GM12878 (cell line): Measurements from ENCODE around the gene SENP5. TPM values are rescaled to one million over a fixed set of nuclear protein-coding genes. Genes with fewer than 3 reads are reported as not detected.
A peak's percentile ranks its signal among the peaks of the same experiment; 100 is the strongest.

ENCODE experiments used
- ATAC-seq: fragments of 200-7000 bp; cut with Tn5 transposase; 3 replicates; pipeline ENCODE4 v1.9.1; 2020; ENCODE audit warnings: mild to moderate bottlenecking, moderate library complexity
- BruUV-seq: library from RNA; stranded (reverse); fragments of 400-500 nt; replicated peaks from 2 replicates; lab custom pipeline; 2021; lab: Mats Ljungman, UMichigan
- CTCF ChIA-PET: fragments of 300-600 bp; sonication (Branson Sonifier 250); formaldehyde crosslinking; extraction: SDS; loops from one replicate; lab custom pipeline; 2021; ENCODE audit warnings: inconsistent platforms; lab: Yijun Ruan, JAX
- POLR2A ChIA-PET: fragments of 350-600 bp; formaldehyde crosslinking; extraction: SDS; loops from one replicate; lab custom pipeline; 2021; ENCODE audit warnings: inconsistent platforms; lab: Charles Lee
- RAD21 ChIA-PET: fragments of 300-600 bp; sonication (Branson Sonifier 250); formaldehyde crosslinking; loops from one replicate; lab custom pipeline; 2023; ENCODE audit warnings: antibody characterized with exemption; ENCODE audit not compliant: unreplicated experiment; lab: Charles Lee
- SMC1A ChIA-PET: fragments of 300-600 bp; sonication (Branson Sonifier 250); formaldehyde crosslinking; loops from one replicate; lab custom pipeline; 2023; ENCODE audit not compliant: unreplicated experiment, uncharacterized antibody; lab: Charles Lee
- DNase-seq: peaks from one replicate; pipeline ENCODE4 v3.0.0-alpha.2; 2011; ENCODE audit warnings: low read depth, low spot score
- FAIRE-seq: peaks from 3 replicates; lab custom pipeline; 2011; peaks lifted over from hg19 to GRCh38; lab: Jason Lieb, UNC
- H2AFZ ChIP-seq: 2 replicates; pipeline ENCODE4 v1.6.0; 2011; ENCODE audit warnings: low read depth, low read length, control low read depth; ENCODE audit not compliant: control insufficient read depth
- H3K27ac ChIP-seq: 2 replicates; pipeline ENCODE4 v1.5.1; 2011; ENCODE audit warnings: control low read depth; ENCODE audit not compliant: control insufficient read depth, insufficient read depth
- H3K27me3 ChIP-seq, 2 experiments: replicated peaks in 1 of 2; 2 replicates each; pipeline versions ENCODE4 v1.6.0 to v1.6.1; 2011; ENCODE audit warnings: low read length in 1 of 2; ENCODE audit not compliant: control insufficient read depth in 2 of 2, insufficient read depth in 2 of 2
- H3K36me3 ChIP-seq, 2 experiments: 2 replicates each; pipeline ENCODE4 v1.5.1; 2011; ENCODE audit warnings: low read length in 1 of 2; ENCODE audit not compliant: control insufficient read depth in 2 of 2, insufficient read depth in 2 of 2
- H3K4me1 ChIP-seq: 2 replicates; pipeline ENCODE4 v1.6.1; 2011; ENCODE audit warnings: mild to moderate bottlenecking, low read length, moderate library complexity, mixed read lengths; ENCODE audit not compliant: control insufficient read depth, insufficient read depth
- H3K4me2 ChIP-seq: 2 replicates; pipeline ENCODE4 v1.6.0; 2011; ENCODE audit warnings: control low read depth; ENCODE audit not compliant: control insufficient read depth, insufficient read depth
- H3K4me3 ChIP-seq: fragments of 200-600 bp; sonication (generic); 2 replicates; pipeline ENCODE4 v1.5.1; 2016
- H3K79me2 ChIP-seq: 2 replicates; pipeline ENCODE4 v1.6.0; 2011; ENCODE audit warnings: low read length; ENCODE audit not compliant: control insufficient read depth, insufficient read depth
- H3K9ac ChIP-seq: 2 replicates; pipeline ENCODE4 v1.8.0; 2011; ENCODE audit warnings: low read length, control low read depth, mixed read lengths; ENCODE audit not compliant: control insufficient read depth, insufficient read depth
- H3K9me3 ChIP-seq: replicated peaks from 3 replicates; pipeline ENCODE4 v1.5.1; 2011; ENCODE audit warnings: mild to moderate bottlenecking, low read length; ENCODE audit not compliant: control insufficient read depth, insufficient read depth
- H4K20me1 ChIP-seq: 2 replicates; pipeline ENCODE4 v1.6.0; 2011; ENCODE audit not compliant: control insufficient read depth, insufficient read depth
- JUND ChIP-seq: IDR thresholded peaks from 2 replicates; pipeline ENCODE4 v1.6.1; 2012; ENCODE audit warnings: low read depth, mild to moderate bottlenecking, low read length, improper control_type of control experiment, moderate library complexity
- NFYB ChIP-seq: IDR thresholded peaks from 2 replicates; pipeline ENCODE4 v1.6.1; 2011; ENCODE audit warnings: low read depth, mild to moderate bottlenecking, low read length, improper control_type of control experiment, moderate library complexity; ENCODE audit not compliant: insufficient read depth
- POLR2A ChIP-seq: IDR thresholded peaks from 2 replicates; pipeline ENCODE4 v1.6.1; 2011; ENCODE audit warnings: low read depth, mild to moderate bottlenecking, low read length
- RAD21 ChIP-seq: IDR thresholded peaks from 2 replicates; pipeline ENCODE4 v1.6.1; 2011; ENCODE audit warnings: mild to moderate bottlenecking, low read depth, low read length, moderate library complexity; ENCODE audit not compliant: insufficient read depth
- RELA ChIP-seq: fragments of 450-650 bp; IDR thresholded peaks from 2 replicates; pipeline ENCODE4 v1.8.0; 2014; ENCODE audit warnings: borderline replicate concordance; ENCODE audit not compliant: partially characterized antibody
- RUNX3 ChIP-seq: IDR thresholded peaks from 2 replicates; pipeline ENCODE4 v1.6.1; 2012; ENCODE audit warnings: low read length, inconsistent platforms
- SREBF2 ChIP-seq: IDR thresholded peaks from 2 replicates; pipeline ENCODE4 v1.6.1; 2012; ENCODE audit warnings: mild to moderate bottlenecking, low read length
- WGBS: methylation state at CpG from one replicate; pipeline ENCODE4 v1.1.6; 2016; ENCODE audit warnings: low lambda C conversion rate; ENCODE audit not compliant: insufficient replicate concordance, insufficient coverage; ENCODE audit errors: missing lambda C conversion rate; 5-methylcytosine and 5-hydroxymethylcytosine counted together
- in situ Hi-C: fragments of 300-500 bp; cut with MboI; formaldehyde crosslinking; loops from 9 replicates; pipeline ENCODE4 v1.14.3; 2018; ENCODE audit warnings: mixed read lengths
- intact Hi-C: fragments of 100-400 bp; cut with micrococcal nuclease; formaldehyde crosslinking; loops from one replicate; pipeline ENCODE4 v1.14.2; 2022; ENCODE audit not compliant: unreplicated experiment
- polyA plus RNA-seq, 11 experiments: library from polyadenylated mRNA; depleted of rRNA in 4 of 11; unstranded in 6 of 11; stranded (reverse) in 5 of 11; fragments of >200 nt; fragmentation: Nextera tagmentation in 4 of 11; fragmentation: Illumina TruSeq in 1 of 11; extraction: Ambion mirVana in 4 of 11; extraction: Trizol in 1 of 11; gene quantifications; 1 replicate in 1 of 11; 2 replicates in 10 of 11; pipeline versions ENCODE4 v1.2.1 to v1.2.3, GENCODE V29; 2011 to 2016; ENCODE audit warnings: inconsistent platforms in 2 of 11, missing spikeins in 2 of 11, low read depth in 1 of 11
- total RNA-seq, 4 experiments: library from RNA; depleted of rRNA in 3 of 4; stranded (reverse); fragments of >200 nt in 3 of 4; fragmentation: Illumina TruSeq in 1 of 4; extraction: Trizol in 1 of 4; gene quantifications; 2 replicates each; pipeline versions ENCODE4 v1.2.1 to v1.2.3, GENCODE V29; 2013 to 2021
- TF ChIP-seq, protein P1 (sequence below), 3 experiments: IDR thresholded peaks in 2 of 3; conservative IDR thresholded peaks in 1 of 3; 2 replicates each; pipeline ENCODE4 v1.5.1; 2011; ENCODE audit warnings: low read depth in 3 of 3, low read length in 3 of 3, mild to moderate bottlenecking in 3 of 3, control low read depth in 2 of 3, moderate library complexity in 2 of 3, inconsistent platforms in 1 of 3, mixed read lengths in 1 of 3; ENCODE audit not compliant: control insufficient read depth in 2 of 3, insufficient read depth in 1 of 3; ENCODE audit errors: extremely low read depth in 1 of 3

The SENP5 gene
- total and polyA plus RNA-seq, 10 of the 15 experiments (the other 5 are each of a cell fraction or from before 2014, with no cell fraction given) = 6.4 to 28.4 (median 15.6) TPM

DNA sequence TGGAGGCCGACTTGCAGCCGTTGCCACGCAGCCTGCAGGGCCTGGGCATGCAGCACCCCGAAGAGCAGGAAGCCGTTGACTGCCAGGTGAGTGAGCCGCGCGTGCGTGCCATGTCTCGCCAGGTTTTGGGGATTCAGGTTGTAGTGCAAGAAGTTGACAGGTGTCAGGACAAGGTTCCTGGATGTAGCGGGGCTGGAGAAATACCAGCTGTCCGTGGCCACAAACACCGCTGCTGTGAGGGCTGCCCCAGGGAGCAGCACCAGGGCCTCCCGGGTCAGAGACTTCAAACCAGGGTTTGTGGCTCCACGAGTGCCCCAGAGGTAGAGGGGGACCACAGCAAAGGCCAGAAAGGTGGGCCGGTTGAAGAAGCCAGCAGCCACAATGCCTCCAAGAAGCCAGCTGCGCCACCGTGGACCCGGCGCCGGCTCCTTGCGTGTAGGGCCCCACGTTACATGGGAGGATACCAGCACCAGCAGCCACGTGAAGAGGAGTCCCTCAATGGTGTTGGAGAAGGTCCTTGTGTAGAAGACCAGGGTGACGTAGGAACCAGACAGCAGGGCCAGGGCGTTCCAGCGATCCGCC, 80.2 kb downstream of the SENP5 start:
- RAD21 ChIA-PET = no interaction called here
- CTCF ChIA-PET = no interaction called here
- POLR2A ChIA-PET = no interaction called here
- H4K20me1 ChIP-seq = no peaks in the 10 kb centered on the region
- H3K4me3 ChIP-seq = no peak overlapping the region
- peaks cover 16% of the 10 kb centered on the region for H3K79me2 ChIP-seq
- TF ChIP-seq RELA (no peak), POLR2A (no peak), RUNX3 (no peak), JUND (no peak), NFYB (no peak)
- TF ChIP-seq, all 136 proteins: peak for 0
- no TSS peak for BruUV-seq
- 93% methylated on average over 26 of the region's 28 CpGs for WGBS
- DNase-seq (no peak), FAIRE-seq (no peak), ATAC-seq (no peak)
- Histone ChIP-seq H3K4me1 (peaks cover 8% of the 10 kb centered on the region), H3K36me3 (peaks cover 0 to 4% of the 10 kb centered on the region in 2 experiments; a peak in 1 of 4 replicates), H3K27me3 (no peaks in the 10 kb centered on the region), H3K9ac (no peak overlapping the region), H3K9me3 (no peaks in the 10 kb centered on the region), H3K4me2 (no peak overlapping the region), H2AFZ (no peak overlapping the region), H3K27ac (no peak overlapping the region)
- in situ Hi-C loops = no loop called here
- intact Hi-C loops = loop anchor here (10.0 kb wide), 1 partner anchor 233 kb away; the partner anchor contains the start of genes CEP19 and PIGX
- SMC1A ChIA-PET = no interaction called here

GRCh38 chr3:196948442-196949284, 80.9 kb downstream of the SENP5 start:
- FAIRE-seq (no peak), DNase-seq (no peak), ATAC-seq (peak; percentile 21; the same call in 1 of the 3 replicates)
- RAD21 ChIA-PET = no interaction called here
- no peak overlapping the region for H2AFZ ChIP-seq
- H3K9ac ChIP-seq = no peak overlapping the region
- no TSS peak for BruUV-seq
- H3K27me3 ChIP-seq = no peaks in the 10 kb centered on the region
- intact Hi-C loops (loop anchor here (10.0 kb wide), 1 partner anchor 234 kb away; the partner anchor contains the start of genes CEP19 and PIGX), in situ Hi-C loops (no loop called here)
- SMC1A ChIA-PET = no interaction called here
- CTCF ChIA-PET = interaction anchor here (1.0 kb wide), 1 partner anchor 410 kb away, joined by 3 read pairs; no protein-coding TSS in a partner anchor
- POLR2A ChIA-PET = no interaction called here
- TF ChIP-seq SREBF2 (no peak), RAD21 (0 out of 2 replicates have a peak, but pooled peaks have one; percentile 15)
- TF ChIP-seq, protein P1, sequence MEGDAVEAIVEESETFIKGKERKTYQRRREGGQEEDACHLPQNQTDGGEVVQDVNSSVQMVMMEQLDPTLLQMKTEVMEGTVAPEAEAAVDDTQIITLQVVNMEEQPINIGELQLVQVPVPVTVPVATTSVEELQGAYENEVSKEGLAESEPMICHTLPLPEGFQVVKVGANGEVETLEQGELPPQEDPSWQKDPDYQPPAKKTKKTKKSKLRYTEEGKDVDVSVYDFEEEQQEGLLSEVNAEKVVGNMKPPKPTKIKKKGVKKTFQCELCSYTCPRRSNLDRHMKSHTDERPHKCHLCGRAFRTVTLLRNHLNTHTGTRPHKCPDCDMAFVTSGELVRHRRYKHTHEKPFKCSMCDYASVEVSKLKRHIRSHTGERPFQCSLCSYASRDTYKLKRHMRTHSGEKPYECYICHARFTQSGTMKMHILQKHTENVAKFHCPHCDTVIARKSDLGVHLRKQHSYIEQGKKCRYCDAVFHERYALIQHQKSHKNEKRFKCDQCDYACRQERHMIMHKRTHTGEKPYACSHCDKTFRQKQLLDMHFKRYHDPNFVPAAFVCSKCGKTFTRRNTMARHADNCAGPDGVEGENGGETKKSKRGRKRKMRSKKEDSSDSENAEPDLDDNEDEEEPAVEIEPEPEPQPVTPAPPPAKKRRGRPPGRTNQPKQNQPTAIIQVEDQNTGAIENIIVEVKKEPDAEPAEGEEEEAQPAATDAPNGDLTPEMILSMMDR (IDR thresholded peaks at IDR 0.05 in 2 of 3, conservative IDR thresholded peaks at IDR 0.05 in 1 of 3; ENCODE audit: control insufficient read depth in 2 of 3, extremely low read depth in 1 of 3, insufficient read depth in 1 of 3, low read depth in 3 of 3, low read length in 3 of 3) = peak in 1 of 3 experiments; percentile 14; a peak in 1 of 6 replicates
- no peak overlapping the region for H3K4me3 ChIP-seq
- peaks cover 9% of the 10 kb centered on the region for H3K79me2 ChIP-seq
- no peak overlapping the region for H3K4me2 ChIP-seq
- 87% methylated on average over 14 of the region's 22 CpGs for WGBS
- H4K20me1 ChIP-seq = no peaks in the 10 kb centered on the region
- H3K27ac ChIP-seq = no peak overlapping the region
- H3K36me3 ChIP-seq = peaks cover 0 to 4% of the 10 kb centered on the region in 2 experiments; a peak in 1 of 4 replicates
- H3K4me1 ChIP-seq = peaks cover 5% of the 10 kb centered on the region
- no peaks in the 10 kb centered on the region for H3K9me3 ChIP-seq
